Retinal pigment epithelial cell (primary cell): ENCODE data around the gene SGTA.

ENCODE experiments used
- DNase-seq: peaks from one replicate; pipeline ENCODE4 v3.0.0-alpha.2; 2010; ENCODE audit warnings: low read depth
- H3K4me3 ChIP-seq: 2 replicates; pipeline ENCODE4 v1.5.1; 2011; ENCODE audit warnings: mild to moderate bottlenecking, low read length, control low read depth, moderate library complexity
- CTCF ChIP-seq: conservative IDR thresholded peaks from 2 replicates; pipeline ENCODE4 v1.5.1; 2011; ENCODE audit warnings: low read depth, low read length, control low read depth, inconsistent platforms

The SGTA gene

DNA sequence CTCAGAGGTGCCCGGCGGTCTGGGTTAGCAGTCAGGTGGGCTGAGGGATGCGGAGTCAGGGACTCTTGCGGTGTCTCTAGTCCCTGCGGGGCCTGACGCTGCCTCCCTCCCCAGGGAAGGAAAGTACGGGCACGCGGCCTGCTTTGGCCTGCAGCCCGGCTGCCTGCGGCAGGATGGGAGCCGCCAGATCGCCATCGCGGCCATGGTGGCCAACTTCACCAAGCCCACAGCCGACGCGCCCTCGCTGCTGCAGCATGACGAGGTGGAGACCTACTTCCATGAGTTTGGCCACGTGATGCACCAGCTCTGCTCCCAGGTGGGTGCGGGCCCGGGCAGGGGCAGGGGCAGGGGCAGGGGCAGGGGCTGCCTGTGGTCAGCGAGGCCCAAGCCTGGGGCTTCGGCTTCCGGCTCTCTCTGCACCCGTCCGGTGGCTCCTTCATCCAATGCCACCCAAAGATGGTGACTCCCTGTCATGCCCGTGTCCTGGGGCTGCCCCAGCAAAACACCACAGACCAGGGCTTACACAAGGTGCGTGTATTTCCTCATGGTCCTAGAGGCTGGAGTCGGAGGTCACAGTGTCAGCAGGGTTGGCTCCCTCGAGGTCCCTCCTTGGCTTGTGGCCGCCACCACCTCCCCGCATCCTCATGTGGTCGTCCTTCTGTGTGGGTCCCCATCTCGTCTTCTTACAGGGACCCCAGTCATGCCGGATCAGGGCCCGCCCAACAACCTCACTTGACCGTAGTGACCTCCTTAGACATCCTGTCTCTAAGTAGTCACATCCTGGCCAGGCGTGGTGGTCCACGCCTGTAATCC is 25.3 kb upstream of the SGTA start:
- no peak overlapping the region for H3K4me3 ChIP-seq
- no peak for TF ChIP-seq CTCF
- DNase-seq, result no peak

DNA sequence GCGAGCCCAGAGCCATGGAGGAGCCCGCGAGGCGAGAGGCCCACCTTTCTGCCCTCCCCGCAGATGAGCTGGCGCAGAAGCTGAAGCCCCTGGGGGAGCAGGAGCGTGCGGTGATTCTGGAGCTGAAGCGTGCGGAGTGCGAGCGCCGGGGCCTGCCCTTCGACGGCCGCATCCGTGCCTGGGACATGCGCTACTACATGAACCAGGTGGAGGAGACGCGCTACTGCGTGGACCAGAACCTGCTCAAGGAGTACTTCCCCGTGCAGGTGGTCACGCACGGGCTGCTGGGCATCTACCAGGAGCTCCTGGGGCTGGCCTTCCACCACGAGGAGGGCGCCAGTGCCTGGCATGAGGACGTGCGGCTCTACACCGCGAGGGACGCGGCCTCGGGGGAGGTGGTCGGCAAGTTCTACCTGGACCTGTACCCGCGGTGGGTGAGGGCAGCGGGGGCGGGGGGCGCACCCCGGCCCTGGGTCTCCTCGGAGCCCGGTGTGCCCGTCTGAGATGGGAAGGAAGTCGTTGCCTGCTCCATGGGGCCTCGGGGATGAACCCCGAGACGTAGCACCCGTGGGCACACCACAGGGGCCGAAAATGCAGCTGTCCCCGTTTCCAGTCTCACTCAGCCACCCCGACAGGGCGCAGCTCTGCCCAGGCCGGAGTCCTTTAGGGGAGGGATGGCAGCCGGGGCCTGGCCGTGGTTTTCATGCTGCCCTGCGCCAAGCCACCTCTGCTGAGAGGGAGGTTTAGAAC is 24.5 kb upstream of the SGTA start:
- no peak overlapping the region for H3K4me3 ChIP-seq
- no peak for DNase-seq
- no peak for TF ChIP-seq CTCF

DNA sequence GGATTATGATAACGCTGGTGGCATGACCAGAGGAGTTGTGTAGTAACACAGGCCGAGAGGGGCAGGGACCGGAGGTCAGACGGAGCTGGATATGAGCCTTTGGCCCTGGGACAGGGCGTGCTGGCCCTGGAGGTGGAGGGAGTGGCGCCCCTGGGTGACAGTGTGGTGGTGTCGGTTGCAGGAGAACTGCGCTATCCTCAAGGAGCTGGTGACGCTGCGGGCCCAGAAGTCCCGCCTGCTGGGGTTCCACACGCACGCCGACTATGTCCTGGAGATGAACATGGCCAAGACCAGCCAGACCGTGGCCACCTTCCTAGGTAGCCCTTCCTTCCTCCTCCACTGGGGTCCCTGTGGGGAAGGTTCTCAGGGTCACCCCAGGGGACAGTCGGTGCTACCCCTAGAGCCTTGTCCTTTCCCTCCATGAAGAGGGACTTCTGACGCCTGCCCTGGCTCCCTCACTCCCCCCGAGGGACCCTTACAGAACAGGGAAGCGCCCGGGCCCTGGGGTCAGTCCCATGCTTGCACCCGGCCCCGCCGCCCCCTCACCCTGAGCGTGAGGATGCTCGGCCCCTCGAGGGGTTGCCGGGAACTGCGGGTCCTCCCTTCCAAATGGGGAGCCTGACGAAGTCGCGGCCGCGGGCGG is 23.8 kb upstream of the SGTA start:
- TF ChIP-seq CTCF, result no peak
- no peak for DNase-seq

GRCh38 chr19:2805991-2806649 is 23.0 kb upstream of the SGTA start:
- TF ChIP-seq CTCF, result no peak
- no peak overlapping the region for H3K4me3 ChIP-seq
- no peak for DNase-seq

More for the DNA sequence above, 23.8 kb upstream of the SGTA start:
- H3K4me3 ChIP-seq, result no peak overlapping the region

GRCh38 chr19:2805261-2805900 is 22.3 kb upstream of the SGTA start:
- no peak for TF ChIP-seq CTCF
- H3K4me3 ChIP-seq, result no peak overlapping the region
- no peak for DNase-seq

GRCh38 chr19:2804156-2805004 is 21.3 kb upstream of the SGTA start:
- DNase-seq, result no peak
- no peak for TF ChIP-seq CTCF
- no peak overlapping the region for H3K4me3 ChIP-seq
